DND-41 (cell line): ENCODE results near the gene ALDH1A1.

Experiments
- ATAC-seq: fragments of 200-7000 bp; cut with Tn5 transposase; 3 replicates; pipeline ENCODE4 v1.9.1; 2021; ENCODE audit warnings: low read depth; ENCODE audit not compliant: insufficient read depth
- DNase-seq: peaks from one replicate; pipeline ENCODE4 v3.0.0-alpha.2; 2020
- H2AFZ ChIP-seq: 2 replicates; pipeline ENCODE4 v1.6.0; 2012; ENCODE audit warnings: low read depth, low read length
- H3K27ac ChIP-seq: 2 replicates; pipeline ENCODE4 v1.5.1; 2012; ENCODE audit warnings: low read length, inconsistent platforms
- H3K27me3 ChIP-seq: fragments of 200-600 bp; sonication (generic); 2 replicates; pipeline ENCODE4 v1.6.0; 2012; ENCODE audit warnings: low read length, mild to moderate bottlenecking, inconsistent platforms; ENCODE audit not compliant: insufficient read depth, poor library complexity
- H3K36me3 ChIP-seq: 2 replicates; pipeline ENCODE4 v1.5.1; 2012; ENCODE audit warnings: low read length, inconsistent platforms; ENCODE audit not compliant: insufficient read depth
- H3K4me1 ChIP-seq: 2 replicates; pipeline ENCODE4 v1.5.1; 2012; ENCODE audit warnings: mild to moderate bottlenecking, low read length; ENCODE audit not compliant: insufficient read depth
- H3K4me2 ChIP-seq: 2 replicates; pipeline ENCODE4 v1.6.0; 2012; ENCODE audit warnings: mild to moderate bottlenecking, moderate library complexity, low read length, inconsistent platforms; ENCODE audit not compliant: insufficient read depth
- H3K4me3 ChIP-seq, 2 experiments: fragments of 200-600 bp in 1 of 2; shearing (Covaris generic) in 1 of 2; 2 replicates each; pipeline ENCODE4 v1.5.1; 2012 to 2016; ENCODE audit warnings: inconsistent platforms in 2 of 2, low read length in 2 of 2, mild to moderate bottlenecking in 2 of 2, low read depth in 1 of 2, moderate library complexity in 1 of 2
- H3K79me2 ChIP-seq: 2 replicates; pipeline ENCODE4 v1.6.0; 2012; ENCODE audit warnings: low read length, inconsistent platforms; ENCODE audit not compliant: insufficient read depth
- H3K9ac ChIP-seq: 2 replicates; pipeline ENCODE4 v1.6.0; 2012; ENCODE audit warnings: low read depth, mild to moderate bottlenecking, inconsistent platforms, low read length, moderate library complexity
- H3K9me3 ChIP-seq: 2 replicates; pipeline ENCODE4 v1.5.1; 2012; ENCODE audit warnings: low read length, moderate library complexity, mild to moderate bottlenecking, inconsistent platforms; ENCODE audit not compliant: insufficient read depth, severe bottlenecking
- H4K20me1 ChIP-seq: 2 replicates; pipeline ENCODE4 v1.6.0; 2012; ENCODE audit warnings: low read length; ENCODE audit not compliant: insufficient read depth
- CTCF ChIP-seq: IDR thresholded peaks from 2 replicates; pipeline ENCODE4 v1.5.1; 2012; ENCODE audit warnings: borderline replicate concordance, low read length, moderate library complexity, mild to moderate bottlenecking; ENCODE audit not compliant: poor library complexity, severe bottlenecking; ENCODE audit errors: extremely low read depth
- EZH2 ChIP-seq: IDR thresholded peaks from 3 replicates; pipeline ENCODE4 v1.6.1; 2012; ENCODE audit warnings: borderline replicate concordance, low read depth, mild to moderate bottlenecking, moderate library complexity, low read length, inconsistent platforms; ENCODE audit not compliant: severe bottlenecking

The ALDH1A1 gene

DNA sequence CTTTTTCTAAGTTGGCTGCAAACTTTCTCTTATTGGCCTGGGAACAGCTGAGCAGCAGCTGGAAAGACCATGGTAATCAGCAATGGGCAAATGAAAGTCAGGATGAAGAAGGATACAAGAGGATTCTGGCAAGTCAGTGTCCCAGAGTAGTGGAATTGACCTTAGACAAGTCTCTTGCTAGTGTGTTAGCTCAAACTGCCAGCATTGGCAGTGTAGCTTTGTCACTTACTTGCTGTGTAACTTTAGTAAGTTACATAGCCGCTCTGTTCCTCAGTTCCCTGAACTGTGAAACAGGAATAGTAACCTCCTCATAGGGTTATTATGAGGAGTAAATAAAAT, 3.6 kb downstream of the ALDH1A1 start:
- Histone ChIP-seq H3K36me3 (no peaks in the 10 kb centered on the region), H3K4me3 (no peak overlapping the region), H3K27me3 (peaks cover 23% of the 10 kb centered on the region), H3K9me3 (no peaks in the 10 kb centered on the region), H3K4me1 (no peaks in the 10 kb centered on the region), H2AFZ (no peak overlapping the region), H3K79me2 (no peaks in the 10 kb centered on the region), H4K20me1 (no peaks in the 10 kb centered on the region), H3K4me2 (no peak overlapping the region), H3K9ac (no peak overlapping the region), H3K27ac (no peak overlapping the region)
- no peak for DNase-seq
- TF ChIP-seq CTCF (no peak), EZH2 (no peak)
- ATAC-seq: no peak

GRCh38 chr9:72948575-72949243, 4.1 kb downstream of the ALDH1A1 start:
- H3K9me3 ChIP-seq: no peaks in the 10 kb centered on the region
- H3K4me3 ChIP-seq: no peak overlapping the region
- H3K36me3 ChIP-seq: no peaks in the 10 kb centered on the region
- DNase-seq: no peak
- no peak overlapping the region for H3K9ac ChIP-seq
- TF ChIP-seq CTCF: no peak
- TF ChIP-seq EZH2: no peak
- no peak for ATAC-seq
- H2AFZ ChIP-seq: no peak overlapping the region
- H3K79me2 ChIP-seq: no peaks in the 10 kb centered on the region
- no peaks in the 10 kb centered on the region for H3K4me1 ChIP-seq
- no peak overlapping the region for H3K27ac ChIP-seq
- peaks cover 26% of the 10 kb centered on the region for H3K27me3 ChIP-seq
- H4K20me1 ChIP-seq: no peaks in the 10 kb centered on the region
- no peak overlapping the region for H3K4me2 ChIP-seq

DNA sequence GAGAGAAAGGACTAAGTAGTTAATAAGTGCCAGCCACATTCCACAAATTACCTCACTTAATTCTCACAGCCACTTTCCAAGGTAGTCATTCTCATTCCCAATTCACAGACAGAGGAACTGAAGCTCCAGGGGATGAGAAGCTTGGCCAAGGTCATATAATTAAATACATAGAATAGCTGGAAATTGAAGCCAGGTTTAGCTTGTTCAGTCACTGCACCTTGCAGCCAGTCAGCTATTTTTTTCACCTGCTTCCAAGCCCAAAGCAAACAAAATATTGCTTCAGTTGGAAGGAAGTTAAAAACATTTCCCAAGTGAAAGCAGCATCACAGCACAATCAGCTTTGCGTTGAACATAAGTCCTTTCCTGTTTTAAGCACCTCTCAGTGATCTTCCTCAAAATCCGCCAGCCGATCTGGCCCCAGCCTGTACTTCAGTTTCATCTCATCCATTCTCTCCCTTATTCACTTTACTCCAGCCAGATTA, 4.8 kb downstream of the ALDH1A1 start:
- Histone ChIP-seq H3K9ac (no peak overlapping the region), H2AFZ (no peak overlapping the region), H3K27ac (no peak overlapping the region), H3K27me3 (peaks cover 26% of the 10 kb centered on the region), H3K4me3 (no peak overlapping the region), H3K36me3 (no peaks in the 10 kb centered on the region), H3K4me2 (no peak overlapping the region), H3K4me1 (no peaks in the 10 kb centered on the region), H3K9me3 (no peaks in the 10 kb centered on the region), H3K79me2 (no peaks in the 10 kb centered on the region), H4K20me1 (no peaks in the 10 kb centered on the region)
- ATAC-seq (no peak), DNase-seq (no peak)
- no peak for TF ChIP-seq EZH2
- TF ChIP-seq CTCF: no peak
